Fibroblast of mammary gland (primary cell): ENCODE data around the gene WWOX.

Source experiments
- DNase-seq: peaks from one replicate; pipeline ENCODE4 v3.0.0-alpha.2; 2010; ENCODE audit warnings: low read depth
- H3K4me3 ChIP-seq: 2 replicates; pipeline ENCODE4 v1.5.1; 2011; ENCODE audit warnings: low read depth, mild to moderate bottlenecking, low read length, moderate library complexity; ENCODE audit not compliant: control insufficient read depth
- CTCF ChIP-seq: conservative IDR thresholded peaks from 2 replicates; pipeline ENCODE4 v1.5.1; 2011; ENCODE audit warnings: low read depth, low read length, inconsistent platforms; ENCODE audit not compliant: control insufficient read depth, insufficient read depth

Gene WWOX

DNA sequence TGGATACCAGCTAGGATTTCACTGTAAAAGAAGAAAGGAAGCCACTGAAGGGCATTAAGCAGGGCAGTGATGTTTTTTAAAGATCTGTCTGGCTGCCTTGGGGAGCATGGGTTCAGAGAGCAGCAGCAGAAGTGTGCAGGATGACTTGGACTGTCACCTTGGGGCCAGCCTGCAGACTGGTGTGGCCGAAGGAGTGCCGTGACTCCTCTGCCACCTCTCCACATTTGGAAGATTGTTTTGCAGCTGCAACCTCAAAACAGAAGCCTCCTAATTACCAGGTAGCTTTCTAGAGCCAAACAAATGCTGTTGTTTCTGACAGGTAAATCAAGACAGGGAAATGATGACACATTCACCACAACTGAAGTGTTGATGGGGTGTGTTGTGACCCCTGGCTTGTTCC, 681.4 kb downstream of the WWOX start:
- no peak overlapping the region for H3K4me3 ChIP-seq
- no peak for TF ChIP-seq CTCF
- DNase-seq: no peak

DNA sequence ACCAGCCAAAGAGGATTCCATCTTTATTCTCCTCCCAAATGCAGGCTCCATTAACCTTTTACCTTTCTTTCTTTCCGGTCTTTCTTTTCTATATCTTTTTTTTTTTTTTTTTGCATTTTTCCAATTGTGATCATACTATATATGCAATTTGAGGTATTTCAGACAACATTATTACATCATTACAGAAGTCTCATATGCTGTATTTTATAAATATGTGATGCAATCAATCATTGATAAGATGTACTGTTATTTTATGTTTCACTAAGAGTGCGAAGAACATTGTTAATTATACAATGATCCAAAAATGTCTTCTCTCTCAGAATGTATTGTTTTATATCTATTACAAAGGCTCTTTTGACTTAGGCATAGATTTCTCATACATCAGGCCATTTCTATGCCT, 683.1 kb downstream of the WWOX start:
- DNase-seq: no peak
- no peak overlapping the region for H3K4me3 ChIP-seq
- no peak for TF ChIP-seq CTCF

DNA sequence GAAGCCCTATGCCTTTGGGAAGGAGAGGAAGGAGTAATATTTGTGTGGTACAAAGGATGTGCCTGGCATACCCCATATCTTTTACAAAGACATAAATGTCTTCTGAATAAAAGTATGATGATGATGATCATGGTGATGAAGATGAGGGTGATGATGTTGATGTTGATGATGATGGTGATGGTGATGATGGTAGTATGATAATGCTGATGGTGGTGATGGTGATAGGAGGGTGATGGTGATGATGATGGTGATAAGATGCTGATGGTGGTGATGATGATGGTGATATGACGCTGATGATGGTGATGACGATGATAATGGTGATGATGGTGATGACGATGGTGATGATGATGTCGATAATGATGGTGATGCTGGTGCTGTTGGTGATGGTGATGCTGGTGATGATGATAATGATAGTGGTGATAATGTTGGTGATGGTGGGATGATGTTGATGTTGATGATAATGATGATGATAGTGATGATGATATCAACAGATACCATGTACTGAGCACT, 684.2 kb downstream of the WWOX start:
- DNase-seq: no peak
- H3K4me3 ChIP-seq: no peak overlapping the region
- no peak for TF ChIP-seq CTCF

GRCh38 chr16:78784771-78785170, 685.3 kb downstream of the WWOX start:
- no peak for TF ChIP-seq CTCF
- no peak for DNase-seq

GRCh38 chr16:78785218-78785617, 685.8 kb downstream of the WWOX start:
- no peak for DNase-seq
- TF ChIP-seq CTCF: no peak
- no peak overlapping the region for H3K4me3 ChIP-seq

More at GRCh38 chr16:78784771-78785170, 685.3 kb downstream of the WWOX start:
- no peak overlapping the region for H3K4me3 ChIP-seq

DNA sequence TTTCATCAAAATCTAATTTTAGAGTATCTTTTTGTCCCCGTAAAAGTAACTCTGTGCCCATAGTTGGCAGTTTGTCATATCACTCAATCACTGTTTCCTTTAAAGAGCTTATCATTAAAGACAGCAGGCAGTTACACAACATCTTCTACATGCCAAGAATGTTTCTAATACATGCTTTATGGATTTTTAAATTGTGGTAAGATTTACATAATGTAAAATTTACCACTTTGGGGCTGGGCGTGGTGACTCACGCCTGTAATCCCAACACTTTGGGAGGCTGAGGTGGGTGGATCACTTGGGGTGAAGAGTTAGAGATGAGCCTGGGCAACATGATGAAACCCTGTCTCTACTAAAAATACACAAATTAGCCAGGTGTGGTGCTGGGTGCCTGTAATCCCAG, 687.2 kb downstream of the WWOX start:
- H3K4me3 ChIP-seq: no peak overlapping the region
- no peak for DNase-seq
- TF ChIP-seq CTCF: no peak

- H3K4me3 ChIP-seq: no peak overlapping the region
- no peak for DNase-seq
- TF ChIP-seq CTCF: no peak
Measured at GRCh38 chr16:78788276-78788675, 688.8 kb downstream of the WWOX start.
